Measurements from ENCODE around the gene HIGD1B. TPM values are rescaled to one million over a fixed set of nuclear protein-coding genes. Genes with fewer than 3 reads are reported as not detected.

The HIGD1B gene
- total RNA-seq, 4 donors from 2014 or later, result 2.7 to 8.8 TPM; not detected in 2

DNA sequence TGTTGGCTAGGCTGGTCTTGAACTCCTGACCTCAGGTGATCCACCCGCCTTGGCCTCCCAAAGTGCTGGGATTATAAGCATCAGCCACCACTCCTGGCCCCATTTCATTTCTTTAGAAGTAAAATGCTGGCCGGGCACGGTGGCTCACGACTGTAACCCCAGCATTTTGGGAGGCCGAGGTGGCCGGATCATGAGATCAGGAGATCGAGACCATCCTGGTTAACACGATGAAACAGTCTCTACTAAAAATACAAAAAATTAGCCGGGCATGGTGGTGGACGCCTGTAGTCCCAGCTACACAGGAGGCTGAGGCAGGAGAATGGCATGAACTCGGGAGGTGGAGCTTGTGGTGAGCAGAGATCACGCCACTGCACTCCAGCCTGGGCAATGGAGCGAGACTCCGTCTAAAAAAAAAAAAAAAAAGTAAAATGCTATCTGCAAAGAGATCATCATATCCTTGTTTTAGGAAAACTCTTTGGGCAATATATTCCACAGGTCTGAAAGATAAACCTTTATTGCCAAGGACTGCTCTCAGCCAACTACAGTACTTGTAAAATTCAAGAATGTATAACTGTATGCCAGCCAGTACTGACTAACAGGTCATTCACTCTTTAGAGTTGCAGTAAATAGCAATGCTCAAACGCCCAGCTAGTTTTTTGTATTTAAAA, 21.4 kb upstream of the HIGD1B start:
- H3K36me3 ChIP-seq, result no peaks in the 10 kb centered on the region
- TF ChIP-seq POLR2A (IDR thresholded peaks at IDR 0.05), result no peak
- TF ChIP-seq, protein P1, sequence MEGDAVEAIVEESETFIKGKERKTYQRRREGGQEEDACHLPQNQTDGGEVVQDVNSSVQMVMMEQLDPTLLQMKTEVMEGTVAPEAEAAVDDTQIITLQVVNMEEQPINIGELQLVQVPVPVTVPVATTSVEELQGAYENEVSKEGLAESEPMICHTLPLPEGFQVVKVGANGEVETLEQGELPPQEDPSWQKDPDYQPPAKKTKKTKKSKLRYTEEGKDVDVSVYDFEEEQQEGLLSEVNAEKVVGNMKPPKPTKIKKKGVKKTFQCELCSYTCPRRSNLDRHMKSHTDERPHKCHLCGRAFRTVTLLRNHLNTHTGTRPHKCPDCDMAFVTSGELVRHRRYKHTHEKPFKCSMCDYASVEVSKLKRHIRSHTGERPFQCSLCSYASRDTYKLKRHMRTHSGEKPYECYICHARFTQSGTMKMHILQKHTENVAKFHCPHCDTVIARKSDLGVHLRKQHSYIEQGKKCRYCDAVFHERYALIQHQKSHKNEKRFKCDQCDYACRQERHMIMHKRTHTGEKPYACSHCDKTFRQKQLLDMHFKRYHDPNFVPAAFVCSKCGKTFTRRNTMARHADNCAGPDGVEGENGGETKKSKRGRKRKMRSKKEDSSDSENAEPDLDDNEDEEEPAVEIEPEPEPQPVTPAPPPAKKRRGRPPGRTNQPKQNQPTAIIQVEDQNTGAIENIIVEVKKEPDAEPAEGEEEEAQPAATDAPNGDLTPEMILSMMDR (IDR thresholded peaks at IDR 0.05), result no peak
- intact Hi-C loops (cut with DNase I; ENCODE audit: low total_unique reads), result no loop called here
- no peaks in the 10 kb centered on the region for H3K27me3 ChIP-seq
- peak overlapping the region; percentile 98 for H3K27ac ChIP-seq
- no peak for DNase-seq
- no peaks in the 10 kb centered on the region for H3K9me3 ChIP-seq
- no peaks in the 10 kb centered on the region for H3K4me1 ChIP-seq
- no peak overlapping the region for H3K4me3 ChIP-seq

DNA sequence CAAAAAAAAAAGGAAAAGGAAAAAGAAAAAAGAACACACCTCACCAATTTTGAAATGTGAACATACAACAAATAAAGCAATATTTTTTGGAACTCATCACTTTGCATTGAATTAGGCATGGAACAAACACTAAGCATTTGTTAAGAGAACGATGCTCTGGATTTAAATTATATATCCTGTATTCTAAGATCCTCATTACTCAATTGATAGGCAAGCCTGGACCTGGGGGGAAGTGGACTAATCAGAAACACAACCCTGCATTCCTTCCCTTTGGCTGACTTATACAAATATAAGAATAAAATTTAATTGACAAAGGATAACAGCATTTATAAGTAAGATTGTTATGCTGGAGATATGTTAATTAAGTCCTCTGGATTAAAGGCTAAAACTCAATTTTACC, 19.8 kb upstream of the HIGD1B start:
- no peak for TF ChIP-seq POLR2A (IDR thresholded peaks at IDR 0.05)
- TF ChIP-seq, protein P1 (IDR thresholded peaks at IDR 0.05), result no peak
- H3K27ac ChIP-seq, result peak overlapping the region; percentile 98
- no peaks in the 10 kb centered on the region for H3K27me3 ChIP-seq
- no peaks in the 10 kb centered on the region for H3K4me1 ChIP-seq
- intact Hi-C loops (cut with DNase I; ENCODE audit: low total_unique reads), result no loop called here
- H3K9me3 ChIP-seq, result no peaks in the 10 kb centered on the region
- no peak for DNase-seq
- H3K4me3 ChIP-seq, result peak overlapping the region in 1 of 2 donors; percentile 49
- H3K36me3 ChIP-seq, result no peaks in the 10 kb centered on the region

GRCh38 chr17:44828919-44829522, 18.7 kb upstream of the HIGD1B start:
- no peaks in the 10 kb centered on the region for H3K4me1 ChIP-seq
- H3K4me3 ChIP-seq, result peak overlapping the region; percentile 49 to 66
- intact Hi-C loops (cut with DNase I; ENCODE audit: low total_unique reads), result no loop called here
- DNase-seq, result no peak
- H3K36me3 ChIP-seq, result no peaks in the 10 kb centered on the region
- peak overlapping the region; percentile 98 for H3K27ac ChIP-seq
- H3K9me3 ChIP-seq, result no peaks in the 10 kb centered on the region
- TF ChIP-seq, protein P1 (IDR thresholded peaks at IDR 0.05), result no peak
- TF ChIP-seq POLR2A (IDR thresholded peaks at IDR 0.05), result no peak
- H3K27me3 ChIP-seq, result no peaks in the 10 kb centered on the region

DNA sequence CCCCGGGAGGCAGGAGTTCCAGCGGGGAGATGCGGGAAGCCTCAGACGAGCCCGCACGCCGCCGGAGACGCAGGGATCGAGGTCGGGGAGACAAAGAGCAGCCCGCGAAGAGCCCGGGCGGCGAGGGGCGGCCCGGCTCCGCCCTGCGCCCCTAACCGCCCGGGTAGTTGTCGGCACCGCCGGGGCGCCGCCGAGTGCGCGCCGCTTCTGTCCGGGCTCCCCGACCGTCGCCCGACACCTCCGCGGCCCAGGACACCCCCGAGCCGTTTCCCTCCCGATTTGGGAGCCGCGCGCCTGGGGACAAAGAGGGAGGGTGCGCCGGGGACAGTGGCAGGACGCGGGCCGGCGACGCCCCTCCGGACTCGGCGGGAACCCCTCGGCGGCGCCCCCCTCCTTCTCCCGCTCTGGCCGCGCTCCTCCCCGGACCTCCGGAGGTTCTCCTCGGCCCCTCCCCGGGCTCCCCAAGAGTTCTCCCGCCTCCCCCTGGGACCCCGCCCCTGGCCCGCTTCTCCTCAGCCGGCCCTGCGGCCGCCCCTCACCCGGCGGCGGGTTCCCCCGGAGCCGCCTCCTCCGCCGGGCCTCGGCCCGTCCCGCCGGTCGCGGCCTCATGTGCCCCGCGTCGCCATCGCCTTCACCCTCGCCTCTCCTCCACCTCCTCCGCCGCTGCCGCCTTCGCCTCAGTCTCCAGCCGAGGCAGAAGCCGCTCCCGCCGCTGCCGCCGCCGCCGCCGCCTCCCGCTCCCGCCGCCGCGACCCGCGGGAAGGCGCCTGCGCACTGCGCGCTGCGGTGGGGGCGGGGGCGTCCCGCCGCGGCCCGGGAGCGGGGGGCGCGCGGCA, 17.9 kb upstream of the HIGD1B start, which contains the start of gene GJC1:
TSS of gene GJC1 (minus strand) at position 765 of the 836 bp plus-strand sequence. CDS start 24,470 bp downstream, outside the sequence.
- H3K27ac ChIP-seq, result peak within 1 kb of the TSS; percentile 98
- peak; percentile 50 to 60 for DNase-seq
- intact Hi-C loops (cut with DNase I; ENCODE audit: low total_unique reads), result no loop called here
- peak within 1 kb of the TSS; percentile 49 to 66 for H3K4me3 ChIP-seq
- TF ChIP-seq, protein P1 (IDR thresholded peaks at IDR 0.05), result no peak
- TF ChIP-seq POLR2A (IDR thresholded peaks at IDR 0.05), result peak; percentile 40 to 63
- H3K27me3 ChIP-seq, result no peaks in the 10 kb centered on the region
- H3K36me3 ChIP-seq, result no peaks in the 10 kb centered on the region
- H3K9me3 ChIP-seq, result no peaks in the 10 kb centered on the region
- H3K4me1 ChIP-seq, result no peaks in the 10 kb centered on the region
